HEK293 (cell line): ENCODE measurements around the gene FAM120B.
"Not testable (repeated sequence)": the region's sequence is repeated elsewhere in the genome, so short reads cannot be mapped to it uniquely, and the experiment has no call there.

Experiments
- CTCF ChIA-PET: fragments of 350-600 bp; formaldehyde crosslinking; extraction: SDS; loops from one replicate; lab custom pipeline; 2021; ENCODE audit warnings: antibody characterized with exemption; lab: Yijun Ruan, JAX
- POLR2A ChIA-PET: fragments of 300-600 bp; formaldehyde crosslinking; extraction: SDS; loops from one replicate; lab custom pipeline; 2020; ENCODE audit warnings: antibody characterized with exemption, inconsistent platforms; lab: Yijun Ruan, JAX
- H3K27ac ChIP-seq: fragments of 200-500 bp; sonication (Bioruptor generic); 2 replicates; pipeline ENCODE4 v1.5.1; 2014; ENCODE audit warnings: low read depth, low read length, control low read depth, inconsistent platforms; ENCODE audit errors: extremely low read depth
- H3K36me3 ChIP-seq, 2 experiments: fragments of 200-500 bp in 1 of 2; sonication (Bioruptor generic) in 1 of 2; 1 replicate in 1 of 2; 2 replicates in 1 of 2; pipeline ENCODE4 v1.5.1; 2014 to 2017; ENCODE audit warnings: inconsistent platforms in 2 of 2, low read length in 2 of 2; ENCODE audit not compliant: control insufficient read depth in 2 of 2, insufficient read depth in 1 of 2
- H3K4me1 ChIP-seq: fragments of 200-500 bp; sonication (Bioruptor generic); 2 replicates; pipeline ENCODE4 v1.5.1; 2014; ENCODE audit warnings: mild to moderate bottlenecking, low read length, inconsistent platforms; ENCODE audit not compliant: control insufficient read depth, insufficient read depth
- H3K4me3 ChIP-seq: 2 replicates; pipeline ENCODE4 v1.5.1; 2011; ENCODE audit warnings: low read depth, mild to moderate bottlenecking, control low read depth, low read length, moderate library complexity
- H3K9me3 ChIP-seq: fragments of 200-500 bp; sonication (Bioruptor generic); 2 replicates; pipeline ENCODE4 v1.5.1; 2014; ENCODE audit warnings: low read depth, low read length, inconsistent platforms; ENCODE audit not compliant: control insufficient read depth, insufficient read depth
- BCL11B ChIP-seq: fragments of 450-650 bp; formaldehyde crosslinking; IDR thresholded peaks from 2 replicates; pipeline ENCODE4 v1.5.1; 2016; ENCODE audit warnings: low read depth, missing biosample characterization, missing genetic modification characterization
- EGR2 ChIP-seq: fragments of 450-650 bp; formaldehyde crosslinking; IDR thresholded peaks from 2 replicates; pipeline ENCODE4 v1.5.1; 2016; ENCODE audit warnings: low read depth, missing biosample characterization, missing genetic modification characterization
- GLIS2 ChIP-seq: fragments of 450-650 bp; formaldehyde crosslinking; IDR thresholded peaks from 2 replicates; pipeline ENCODE4 v1.5.1; 2016; ENCODE audit warnings: missing biosample characterization, missing genetic modification characterization
- KLF7 ChIP-seq: fragments of 450-650 bp; formaldehyde crosslinking; IDR thresholded peaks from 2 replicates; pipeline ENCODE4 v1.5.1; 2016; ENCODE audit warnings: missing biosample characterization, missing genetic modification characterization, borderline replicate concordance
- ZBTB20 ChIP-seq: fragments of 450-650 bp; formaldehyde crosslinking; IDR thresholded peaks from 2 replicates; pipeline ENCODE4 v1.5.1; 2016; ENCODE audit warnings: missing biosample characterization, missing genetic modification characterization
- ZFHX2 ChIP-seq: fragments of 450-650 bp; formaldehyde crosslinking; conservative IDR thresholded peaks from 2 replicates; pipeline ENCODE4 v1.5.1; 2016; ENCODE audit warnings: missing biosample characterization, missing genetic modification characterization
- ZNF138 ChIP-seq: fragments of 450-650 bp; formaldehyde crosslinking; IDR thresholded peaks from 2 replicates; pipeline ENCODE4 v1.5.1; 2016; ENCODE audit warnings: missing biosample characterization, missing genetic modification characterization, borderline replicate concordance
- ZNF202 ChIP-seq: fragments of 450-650 bp; formaldehyde crosslinking; IDR thresholded peaks from 2 replicates; pipeline ENCODE4 v1.5.1; 2016; ENCODE audit warnings: missing biosample characterization, missing genetic modification characterization, borderline replicate concordance
- ZNF362 ChIP-seq: fragments of 450-650 bp; formaldehyde crosslinking; IDR thresholded peaks from 2 replicates; pipeline ENCODE4 v1.5.1; 2016; ENCODE audit warnings: missing biosample characterization, missing genetic modification characterization
- ZNF549 ChIP-seq: fragments of 450-650 bp; IDR thresholded peaks from 2 replicates; pipeline ENCODE4 v1.5.1; 2018; ENCODE audit warnings: missing biosample characterization, missing genetic modification characterization, mild to moderate bottlenecking, inconsistent platforms, moderate library complexity
- ZNF560 ChIP-seq: fragments of 450-650 bp; formaldehyde crosslinking; IDR thresholded peaks from 2 replicates; pipeline ENCODE4 v1.5.1; 2017; ENCODE audit warnings: missing biosample characterization, missing genetic modification characterization, borderline replicate concordance
- ZNF596 ChIP-seq: fragments of 450-650 bp; IDR thresholded peaks from 2 replicates; pipeline ENCODE4 v1.5.0; 2018; ENCODE audit warnings: missing biosample characterization, mild to moderate bottlenecking, missing genetic modification characterization, moderate library complexity
- ZNF610 ChIP-seq: fragments of 450-650 bp; formaldehyde crosslinking; IDR thresholded peaks from 2 replicates; pipeline ENCODE4 v1.5.1; 2016; ENCODE audit warnings: missing biosample characterization, missing genetic modification characterization, borderline replicate concordance
- ZNF626 ChIP-seq: fragments of 450-650 bp; sonication (Bioruptor Pico); formaldehyde crosslinking; IDR thresholded peaks from 2 replicates; pipeline ENCODE4 v1.5.1; 2018; ENCODE audit warnings: missing biosample characterization, missing genetic modification characterization, inconsistent platforms
- ZNF670 ChIP-seq: fragments of 450-650 bp; formaldehyde crosslinking; IDR thresholded peaks from 2 replicates; pipeline ENCODE4 v1.5.1; 2016; ENCODE audit warnings: missing biosample characterization, missing genetic modification characterization, low read depth
- ZNF692 ChIP-seq: fragments of 450-650 bp; formaldehyde crosslinking; IDR thresholded peaks from 2 replicates; pipeline ENCODE4 v1.5.1; 2016; ENCODE audit warnings: missing biosample characterization, missing genetic modification characterization
- ZNF701 ChIP-seq: fragments of 450-650 bp; formaldehyde crosslinking; IDR thresholded peaks from 2 replicates; pipeline ENCODE4 v1.5.1; 2016; ENCODE audit warnings: missing biosample characterization, missing genetic modification characterization
- ZNF776 ChIP-seq: fragments of 450-650 bp; formaldehyde crosslinking; IDR thresholded peaks from 2 replicates; pipeline ENCODE4 v1.5.0; 2017; ENCODE audit warnings: missing biosample characterization, missing genetic modification characterization, borderline replicate concordance
- TF ChIP-seq, protein P1 (sequence below): fragments of 450-650 bp; formaldehyde crosslinking; optimal IDR thresholded peaks from 2 replicates; pipeline ENCODE3; 2016; ENCODE audit warnings: missing biosample characterization, mild to moderate bottlenecking, missing genetic modification characterization
- TF ChIP-seq, protein P2 (sequence below): fragments of 450-650 bp; formaldehyde crosslinking; IDR thresholded peaks from 2 replicates; pipeline ENCODE4 v1.5.1; 2016; ENCODE audit warnings: missing biosample characterization, missing genetic modification characterization

FAM120B gene

DNA sequence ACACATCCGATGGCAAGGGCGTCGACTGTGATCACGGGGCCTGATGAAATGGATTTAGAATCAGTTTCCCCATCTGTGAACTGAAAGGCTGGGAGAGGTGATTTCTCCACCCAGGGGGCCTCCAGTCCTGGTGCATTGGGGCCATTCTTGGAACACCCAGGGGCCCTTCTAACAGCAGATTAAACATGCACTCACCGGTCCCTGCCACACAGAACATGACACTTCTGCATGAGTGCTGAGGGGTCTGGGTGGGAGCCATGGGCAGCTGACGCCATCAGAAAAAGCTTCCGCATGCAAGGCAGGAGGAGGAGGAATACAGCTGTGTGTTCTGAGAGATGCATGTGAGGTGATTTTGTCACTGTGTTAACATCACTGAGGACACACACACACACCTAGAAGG is 42.5 kb upstream of the FAM120B start:
- Histone ChIP-seq H3K27ac (no peak overlapping the region), H3K4me3 (no peak overlapping the region), H3K4me1 (no peaks in the 10 kb centered on the region), H3K9me3 (no peaks in the 10 kb centered on the region), H3K36me3 (no peaks in the 10 kb centered on the region)
- CTCF ChIA-PET = no interaction called here
- POLR2A ChIA-PET = no interaction called here
- TF ChIP-seq, protein P1, sequence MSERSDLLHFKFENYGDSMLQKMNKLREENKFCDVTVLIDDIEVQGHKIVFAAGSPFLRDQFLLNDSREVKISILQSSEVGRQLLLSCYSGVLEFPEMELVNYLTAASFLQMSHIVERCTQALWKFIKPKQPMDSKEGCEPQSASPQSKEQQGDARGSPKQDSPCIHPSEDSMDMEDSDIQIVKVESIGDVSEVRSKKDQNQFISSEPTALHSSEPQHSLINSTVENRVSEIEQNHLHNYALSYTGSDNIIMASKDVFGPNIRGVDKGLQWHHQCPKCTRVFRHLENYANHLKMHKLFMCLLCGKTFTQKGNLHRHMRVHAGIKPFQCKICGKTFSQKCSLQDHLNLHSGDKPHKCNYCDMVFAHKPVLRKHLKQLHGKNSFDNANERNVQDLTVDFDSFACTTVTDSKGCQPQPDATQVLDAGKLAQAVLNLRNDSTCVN (tag by site-specific recombination) = no peak
- TF ChIP-seq ZNF626 (tag by site-specific recombination) (no peak), ZNF202 (tag by site-specific recombination) (no peak), ZNF701 (tag by site-specific recombination) (no peak), ZNF692 (no peak), KLF7 (tag by site-specific recombination) (no peak), ZNF138 (tag by site-specific recombination) (no peak), BCL11B (tag by site-specific recombination) (no peak)

GRCh38 chr6:170264644-170265043 is 41.9 kb upstream of the FAM120B start:
- H3K4me3 ChIP-seq, POLR2A ChIA-PET, H3K36me3 ChIP-seq, H3K4me1 ChIP-seq, H3K9me3 ChIP-seq, H3K27ac ChIP-seq: not testable (repeated sequence)
- CTCF ChIA-PET = interaction anchor here (0.6 to 1.0 kb wide), 2 partner anchors 41 to 384 kb away, joined by 3 to 4 read pairs; no protein-coding TSS in a partner anchor
- TF ChIP-seq ZFHX2 (tag by site-specific recombination) = peak; percentile 66
- peak; percentile 75 for TF ChIP-seq EGR2 (tag by site-specific recombination)

- no peaks in the 10 kb centered on the region for H3K4me1 ChIP-seq
- no peak overlapping the region for H3K4me3 ChIP-seq
- no peaks in the 10 kb centered on the region for H3K36me3 ChIP-seq
- no peak overlapping the region for H3K27ac ChIP-seq
- H3K9me3 ChIP-seq = no peaks in the 10 kb centered on the region
- CTCF ChIA-PET = interaction anchor here (1.0 kb wide), 1 partner anchor 42 kb away, joined by 4 read pairs; no protein-coding TSS in a partner anchor
- POLR2A ChIA-PET = no interaction called here
- TF ChIP-seq ZNF560 (no peak), ZNF549 (tag by site-specific recombination) (no peak), ZNF362 (tag by site-specific recombination) (no peak), ZNF596 (tag by site-specific recombination) (no peak), ZNF776 (tag by site-specific recombination) (no peak), ZBTB20 (tag by site-specific recombination) (no peak), GLIS2 (tag by site-specific recombination) (no peak), ZNF692 (no peak), ZNF610 (no peak), ZNF670 (tag by site-specific recombination) (no peak)
- TF ChIP-seq, protein P2, sequence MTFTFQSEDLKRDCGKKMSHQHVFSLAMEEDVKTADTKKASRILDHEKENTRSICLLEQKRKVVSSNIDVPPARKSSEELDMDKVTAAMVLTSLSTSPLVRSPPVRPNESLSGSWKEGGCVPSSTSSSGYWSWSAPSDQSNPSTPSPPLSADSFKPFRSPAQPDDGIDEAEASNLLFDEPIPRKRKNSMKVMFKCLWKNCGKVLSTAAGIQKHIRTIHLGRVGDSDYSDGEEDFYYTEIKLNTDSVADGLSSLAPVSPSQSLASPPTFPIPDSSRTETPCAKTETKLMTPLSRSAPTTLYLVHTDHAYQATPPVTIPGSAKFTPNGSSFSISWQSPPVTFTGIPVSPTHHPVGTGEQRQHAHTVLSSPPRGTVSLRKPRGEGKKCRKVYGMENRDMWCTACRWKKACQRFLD = no peak
Observed at GRCh38 chr6:170265655-170266054, 40.9 kb upstream of the FAM120B start.
